GM18873 (cell line): ENCODE results near the gene CYSLTR2.
"Not testable (repeated sequence)": the region's sequence is repeated elsewhere in the genome, so short reads cannot be mapped to it uniquely, and the experiment has no call there.

Source experiments
- ATAC-seq: cut with Tn5 transposase; IDR thresholded peaks from one replicate; pipeline ENCODE4 v1.9.1; 2021; ENCODE audit warnings: mild to moderate bottlenecking, moderate library complexity, moderate number of reproducible peaks; ENCODE audit not compliant: unreplicated experiment, low FRiP score

CYSLTR2 gene

GRCh38 chr13:48643159-48643558 lies 10.6 kb upstream of the CYSLTR2 start:
- no peak for ATAC-seq

GRCh38 chr13:48644141-48644540 lies 9.6 kb upstream of the CYSLTR2 start:
- no peak for ATAC-seq

- no peak for ATAC-seq
These were observed 8.8 kb upstream of the CYSLTR2 start for GRCh38 chr13:48644951-48645350.

- no peak for ATAC-seq
These were observed 7.9 kb upstream of the CYSLTR2 start for GRCh38 chr13:48645845-48646244.

GRCh38 chr13:48646791-48647190 lies 6.9 kb upstream of the CYSLTR2 start:
- ATAC-seq = no peak

- no peak for ATAC-seq
These were observed 6.1 kb upstream of the CYSLTR2 start for GRCh38 chr13:48647625-48648024.

- no peak for ATAC-seq
These were observed 5.3 kb upstream of the CYSLTR2 start for GRCh38 chr13:48648446-48648845.

GRCh38 chr13:48652851-48653471 lies 768 bp upstream of the CYSLTR2 start:
- ATAC-seq = no peak

- no peak for ATAC-seq
These were observed 782 bp downstream of the CYSLTR2 start for GRCh38 chr13:48654511-48654910.

- no peak for ATAC-seq
These were observed 1.6 kb downstream of the CYSLTR2 start for GRCh38 chr13:48655291-48655690.

GRCh38 chr13:48656608-48657007 lies 2.9 kb downstream of the CYSLTR2 start:
- no peak for ATAC-seq

GRCh38 chr13:48660361-48661076 lies 6.8 kb downstream of the CYSLTR2 start:
- ATAC-seq = no peak

- ATAC-seq = no peak
These were observed 7.4 kb downstream of the CYSLTR2 start for GRCh38 chr13:48661107-48661506.

- ATAC-seq = no peak
These were observed 8.5 kb downstream of the CYSLTR2 start for GRCh38 chr13:48662226-48662625.

- no peak for ATAC-seq
These were observed 13.4 kb downstream of the CYSLTR2 start for GRCh38 chr13:48667136-48667535.

GRCh38 chr13:48671421-48671820 lies 17.7 kb downstream of the CYSLTR2 start:
- ATAC-seq = not testable (repeated sequence)

GRCh38 chr13:48675247-48675646 lies 21.5 kb downstream of the CYSLTR2 start:
- ATAC-seq = no peak

GRCh38 chr13:48678316-48678715 lies 24.6 kb downstream of the CYSLTR2 start:
- no peak for ATAC-seq

- ATAC-seq = no peak
These were observed 26.4 kb downstream of the CYSLTR2 start for GRCh38 chr13:48679941-48680680.

- ATAC-seq = no peak
These were observed 27.1 kb downstream of the CYSLTR2 start for GRCh38 chr13:48680756-48681392.

- no peak for ATAC-seq
These were observed 28.2 kb downstream of the CYSLTR2 start for GRCh38 chr13:48681905-48682304.
